IMR-90 (cell line): ENCODE results near the gene SLC44A2. TPM values are rescaled to one million over a fixed set of nuclear protein-coding genes. Genes with fewer than 3 reads are reported as not detected.
A peak's percentile ranks its signal among the peaks of the same experiment; 100 is the strongest.

Source experiments
- ATAC-seq: fragments of 200-7000 bp; cut with Tn5 transposase; 2 replicates; pipeline ENCODE4 v1.9.1; 2020; ENCODE audit warnings: low read depth, mild to moderate bottlenecking, moderate library complexity
- BruUV-seq: library from RNA; stranded (reverse); fragments of 400-500 nt; replicated peaks from 2 replicates; lab custom pipeline; 2021; lab: Mats Ljungman, UMichigan
- CTCF ChIA-PET: fragments of 300-600 bp; formaldehyde crosslinking; extraction: SDS; loops from one replicate; lab custom pipeline; 2021; ENCODE audit warnings: antibody characterized with exemption; lab: Yijun Ruan, JAX
- POLR2A ChIA-PET: fragments of 300-600 bp; sonication (Branson Sonifier 250); formaldehyde crosslinking; loops from one replicate; lab custom pipeline; 2022; ENCODE audit warnings: antibody characterized with exemption; ENCODE audit not compliant: unreplicated experiment; lab: Charles Lee
- DNase-seq: peaks from one replicate; pipeline ENCODE4 v3.0.0; 2013
- H2AFZ ChIP-seq: replicated peaks from 2 replicates; pipeline ENCODE3; 2013; ENCODE audit warnings: low read length, mild to moderate bottlenecking; ENCODE audit not compliant: poor library complexity
- H2AK5ac ChIP-seq: 2 replicates; pipeline ENCODE4 v1.6.1; 2013; ENCODE audit warnings: low read depth, low read length, inconsistent platforms
- H2AK9ac ChIP-seq: replicated peaks from 2 replicates; pipeline ENCODE3; 2013; ENCODE audit warnings: mild to moderate bottlenecking, low read depth, low read length, moderate library complexity; ENCODE audit not compliant: poor library complexity
- H2BK120ac ChIP-seq: 2 replicates; pipeline ENCODE4 v1.6.1; 2013; ENCODE audit warnings: low read depth, low read length, inconsistent platforms
- H2BK15ac ChIP-seq: 3 replicates; pipeline ENCODE4 v1.6.1; 2013; ENCODE audit warnings: low read depth, low read length, inconsistent platforms
- H2BK20ac ChIP-seq: 2 replicates; pipeline ENCODE4 v1.6.1; 2013; ENCODE audit warnings: low read depth, mild to moderate bottlenecking, inconsistent platforms, low read length, moderate library complexity
- H2BK5ac ChIP-seq: 2 replicates; pipeline ENCODE4 v1.6.1; 2013; ENCODE audit warnings: mild to moderate bottlenecking, low read depth, low read length, inconsistent platforms; ENCODE audit not compliant: poor library complexity, severe bottlenecking
- H3K14ac ChIP-seq: replicated peaks from 2 replicates; pipeline ENCODE4 v1.6.1; 2013; ENCODE audit warnings: low read depth, low read length, inconsistent platforms
- H3K18ac ChIP-seq: 2 replicates; pipeline ENCODE4 v1.6.1; 2013; ENCODE audit warnings: low read depth, low read length, control low read depth
- H3K23ac ChIP-seq: 2 replicates; pipeline ENCODE4 v1.6.1; 2013; ENCODE audit warnings: low read depth, low read length, inconsistent platforms
- H3K27ac ChIP-seq: 2 replicates; pipeline ENCODE4 v1.5.1; 2013; ENCODE audit warnings: mild to moderate bottlenecking, control low read depth, low read length; ENCODE audit not compliant: insufficient read depth
- H3K27me3 ChIP-seq: 2 replicates; pipeline ENCODE4 v1.6.1; 2013; ENCODE audit warnings: low read length; ENCODE audit not compliant: control insufficient read depth, insufficient read depth
- H3K36me3 ChIP-seq: 2 replicates; pipeline ENCODE4 v1.6.1; 2013; ENCODE audit warnings: low read length, mixed read lengths; ENCODE audit not compliant: control insufficient read depth, insufficient read depth
- H3K4ac ChIP-seq: 2 replicates; pipeline ENCODE4 v1.6.1; 2013; ENCODE audit warnings: low read depth, low read length, inconsistent platforms
- H3K4me1 ChIP-seq: 2 replicates; pipeline ENCODE4 v1.6.1; 2013; ENCODE audit warnings: low read length, mixed read lengths; ENCODE audit not compliant: control insufficient read depth, insufficient read depth
- H3K4me2 ChIP-seq: 2 replicates; pipeline ENCODE4 v1.6.1; 2013; ENCODE audit warnings: low read depth, mild to moderate bottlenecking, control low read depth, low read length, moderate library complexity
- H3K4me3 ChIP-seq: 2 replicates; pipeline ENCODE4 v1.5.1; 2013; ENCODE audit warnings: low read depth, mild to moderate bottlenecking, control low read depth, low read length, moderate library complexity; ENCODE audit not compliant: insufficient read depth
- H3K56ac ChIP-seq: 2 replicates; pipeline ENCODE4 v1.6.1; 2013; ENCODE audit warnings: low read length, inconsistent platforms; ENCODE audit not compliant: insufficient read depth; ENCODE audit errors: extremely low read depth
- H3K79me1 ChIP-seq, 2 experiments: 2 replicates each; pipeline ENCODE4 v1.6.1; 2013; ENCODE audit warnings: low read length in 2 of 2, inconsistent platforms in 1 of 2, low read depth in 1 of 2
- H3K9ac ChIP-seq: 2 replicates; pipeline ENCODE4 v1.6.1; 2013; ENCODE audit warnings: low read depth, low read length, control low read depth
- H3K9me1 ChIP-seq: 2 replicates; pipeline ENCODE4 v1.6.1; 2013; ENCODE audit warnings: low read length, inconsistent platforms; ENCODE audit not compliant: insufficient read depth
- H3K9me3 ChIP-seq: 2 replicates; pipeline ENCODE4 v1.6.1; 2013; ENCODE audit warnings: low read length; ENCODE audit not compliant: control insufficient read depth, insufficient read depth
- H4K20me1 ChIP-seq: 2 replicates; pipeline ENCODE4 v1.6.1; 2013; ENCODE audit warnings: low read length, inconsistent platforms; ENCODE audit not compliant: insufficient read depth
- H4K5ac ChIP-seq: 2 replicates; pipeline ENCODE4 v1.6.1; 2013; ENCODE audit warnings: mild to moderate bottlenecking, low read depth, low read length, control low read depth
- H4K8ac ChIP-seq, 2 experiments: 2 replicates each; pipeline ENCODE4 v1.6.1; 2013; ENCODE audit warnings: low read depth in 2 of 2, low read length in 2 of 2, control low read depth in 1 of 2, inconsistent platforms in 1 of 2
- H4K91ac ChIP-seq: 2 replicates; pipeline ENCODE4 v1.6.1; 2013; ENCODE audit warnings: low read depth, low read length, inconsistent platforms; ENCODE audit not compliant: insufficient read depth
- BHLHE40 ChIP-seq: fragments of 150-350 bp; IDR thresholded peaks from 2 replicates; pipeline ENCODE4 v1.6.1; 2016; ENCODE audit warnings: mild to moderate bottlenecking, low read depth, low read length
- CEBPB ChIP-seq: IDR thresholded peaks from 2 replicates; pipeline ENCODE4 v1.6.1; 2012; ENCODE audit warnings: low read depth, low read length, improper control_type of control experiment
- CHD1 ChIP-seq: IDR thresholded peaks from 2 replicates; pipeline ENCODE4 v1.6.1; 2012; ENCODE audit warnings: low read depth, low read length, improper control_type of control experiment
- FOS ChIP-seq: fragments of 150-350 bp; IDR thresholded peaks from 2 replicates; pipeline ENCODE4 v1.6.1; 2016; ENCODE audit warnings: low read depth, low read length
- MAFK ChIP-seq: IDR thresholded peaks from 2 replicates; pipeline ENCODE4 v1.6.1; 2012; ENCODE audit warnings: low read depth, low read length, improper control_type of control experiment
- MAZ ChIP-seq: IDR thresholded peaks from 2 replicates; pipeline ENCODE4 v1.6.1; 2012; ENCODE audit warnings: low read depth, mild to moderate bottlenecking, low read length, improper control_type of control experiment, moderate library complexity, borderline replicate concordance
- MXI1 ChIP-seq: IDR thresholded peaks from 2 replicates; pipeline ENCODE4 v1.6.1; 2012; ENCODE audit warnings: low read depth, mild to moderate bottlenecking, low read length, moderate library complexity, borderline replicate concordance
- NFE2L2 ChIP-seq: fragments of 150-350 bp; IDR thresholded peaks from 2 replicates; pipeline ENCODE4 v1.6.1; 2016; ENCODE audit warnings: low read depth, mild to moderate bottlenecking, low read length
- POLR2A ChIP-seq: IDR thresholded peaks from 2 replicates; pipeline ENCODE4 v1.6.1; 2012; ENCODE audit warnings: mild to moderate bottlenecking, low read depth, low read length
- RAD21 ChIP-seq: IDR thresholded peaks from 2 replicates; pipeline ENCODE4 v1.6.1; 2012; ENCODE audit warnings: low read length, improper control_type of control experiment
- RCOR1 ChIP-seq: IDR thresholded peaks from 2 replicates; pipeline ENCODE4 v1.6.1; 2012; ENCODE audit warnings: mild to moderate bottlenecking, low read length, improper control_type of control experiment; ENCODE audit not compliant: insufficient replicate concordance
- RFX5 ChIP-seq: IDR thresholded peaks from 2 replicates; pipeline ENCODE4 v1.8.0; 2012; ENCODE audit warnings: low read depth, mild to moderate bottlenecking, low read length, moderate library complexity
- SMC3 ChIP-seq: fragments of 150-350 bp; IDR thresholded peaks from 2 replicates; pipeline ENCODE4 v1.6.1; 2016; ENCODE audit warnings: low read depth, mild to moderate bottlenecking, antibody characterized with exemption, low read length, moderate library complexity
- WGBS, 2 experiments: methylation state at CpG; one replicate each; pipeline versions ENCODE4 v1.1.5 to v1.1.7; 2013; ENCODE audit warnings: missing lambda C conversion rate in 2 of 2; ENCODE audit not compliant: insufficient read length in 1 of 2; ENCODE audit errors: extremely low coverage in 2 of 2; 5-methylcytosine and 5-hydroxymethylcytosine counted together
- dilution Hi-C: fragments of 300-500 bp; cut with HindIII; formaldehyde crosslinking; loops from one replicate; pipeline ENCODE4 v1.14.3; 2018; ENCODE audit warnings: low sequenced_read_pairs; ENCODE audit not compliant: unreplicated experiment
- in situ Hi-C: fragments of 300-500 bp; cut with MboI; formaldehyde crosslinking; loops from 3 replicates; pipeline ENCODE4 v1.14.3; 2019; ENCODE audit warnings: low sequenced_read_pairs, inconsistent platforms, mixed read lengths
- intact Hi-C: fragments of 100-400 bp; cut with micrococcal nuclease; formaldehyde crosslinking; loops from 2 replicates; pipeline ENCODE4 v1.10.0; 2022
- polyA plus RNA-seq, 3 experiments: library from polyadenylated mRNA; depleted of rRNA; stranded (reverse); fragments of >200 nt; gene quantifications; 2 replicates each; pipeline ENCODE4 v1.2.3, GENCODE V29; 2012; ENCODE audit warnings: low replicate concordance in 1 of 3
- total RNA-seq: library from RNA; depleted of rRNA; stranded (reverse); fragments of >200 nt; gene quantifications from 2 replicates; pipeline ENCODE4 v1.2.3, GENCODE V29; 2012
- TF ChIP-seq, protein P1 (sequence below): fragments of 150-350 bp; IDR thresholded peaks from 2 replicates; pipeline ENCODE4 v1.6.1; 2016; ENCODE audit warnings: low read depth, mild to moderate bottlenecking, low read length, moderate library complexity, borderline replicate concordance
- TF ChIP-seq, protein P2 (sequence below): fragments of 150-350 bp; IDR thresholded peaks from 2 replicates; pipeline ENCODE4 v1.6.1; 2017; ENCODE audit warnings: mild to moderate bottlenecking, antibody characterized with exemption, low read length, low read depth
- TF ChIP-seq, protein P3 (sequence below): conservative IDR thresholded peaks from 2 replicates; pipeline ENCODE4 v1.5.1; 2012; ENCODE audit warnings: mild to moderate bottlenecking, low read depth, low read length, improper control_type of control experiment

SLC44A2 gene
- total and polyA plus RNA-seq, 2 of the 4 experiments (the other 2 are of a cell fraction): 28.5 to 62.9 TPM

DNA sequence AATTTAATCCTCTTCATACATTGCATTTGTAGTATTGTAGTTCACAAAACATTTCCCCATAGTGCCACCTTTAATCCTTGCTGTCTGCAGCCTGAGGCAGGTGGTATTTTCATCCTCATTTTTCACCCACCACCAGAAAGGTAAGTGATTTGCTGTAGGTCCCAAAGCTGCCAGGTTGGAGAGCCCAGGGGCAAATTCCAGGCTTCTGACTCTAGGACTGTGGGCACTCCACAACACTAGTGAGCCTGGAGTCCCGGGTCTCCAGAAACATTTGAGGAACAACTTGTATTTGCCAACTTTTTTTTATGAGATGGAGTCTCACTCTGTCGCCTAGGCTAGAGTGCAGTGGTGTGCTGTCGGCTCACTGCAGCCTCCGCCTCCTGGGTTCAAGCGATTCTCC, 35.0 kb downstream of the SLC44A2 start:
- Histone ChIP-seq H3K4me3 (no peak overlapping the region), H3K56ac (no peak overlapping the region), H2BK120ac (no peak overlapping the region), H3K4me1 (peaks cover 9% of the 10 kb centered on the region), H3K4me2 (no peak overlapping the region; the same call in 1 of the 2 replicates), H2AK5ac (no peak overlapping the region), H3K79me1 (peaks cover 0 to 28% of the 10 kb centered on the region in 2 experiments; a peak in 2 of 4 replicates), H2AK9ac (peak overlapping the region; percentile 48), H3K27ac (no peak overlapping the region), H3K23ac (peak overlapping the region; percentile 57; the same call in 1 of the 2 replicates), H3K27me3 (no peaks in the 10 kb centered on the region), H4K20me1 (peaks cover 99% of the 10 kb centered on the region), H3K9ac (no peak overlapping the region), H4K5ac (no peak overlapping the region), H3K14ac (no peak overlapping the region), H2AFZ (no peak overlapping the region), H3K9me1 (peaks cover 8% of the 10 kb centered on the region), H4K8ac (no peak overlapping the region), H2BK5ac (no peak overlapping the region), H3K4ac (no peak overlapping the region), H4K91ac (no peak overlapping the region), H2BK15ac (no peak overlapping the region), H2BK20ac (no peak overlapping the region), H3K18ac (no peak overlapping the region), H3K9me3 (no peaks in the 10 kb centered on the region), H3K36me3 (peaks cover 7% of the 10 kb centered on the region)
- WGBS, 2 experiments: 79% methylated on average over 3 of the region's 5 CpGs; no CpG with 5 or more reads in 1 of the 2 experiments
- in situ Hi-C loops (no loop called here), dilution Hi-C loops (no loop called here), intact Hi-C loops (no loop called here)
- no TSS peak for BruUV-seq
- ChIA-PET CTCF (no interaction called here), POLR2A (no interaction called here)
- DNase-seq (no peak), ATAC-seq (no peak)
- TF ChIP-seq MXI1 (no peak), CHD1 (no peak), RAD21 (no peak), CEBPB (no peak), BHLHE40 (no peak), MAZ (no peak), RFX5 (no peak), FOS (no peak), RCOR1 (no peak), SMC3 (no peak), POLR2A (no peak), NFE2L2 (no peak), MAFK (no peak)
- TF ChIP-seq, protein P1, sequence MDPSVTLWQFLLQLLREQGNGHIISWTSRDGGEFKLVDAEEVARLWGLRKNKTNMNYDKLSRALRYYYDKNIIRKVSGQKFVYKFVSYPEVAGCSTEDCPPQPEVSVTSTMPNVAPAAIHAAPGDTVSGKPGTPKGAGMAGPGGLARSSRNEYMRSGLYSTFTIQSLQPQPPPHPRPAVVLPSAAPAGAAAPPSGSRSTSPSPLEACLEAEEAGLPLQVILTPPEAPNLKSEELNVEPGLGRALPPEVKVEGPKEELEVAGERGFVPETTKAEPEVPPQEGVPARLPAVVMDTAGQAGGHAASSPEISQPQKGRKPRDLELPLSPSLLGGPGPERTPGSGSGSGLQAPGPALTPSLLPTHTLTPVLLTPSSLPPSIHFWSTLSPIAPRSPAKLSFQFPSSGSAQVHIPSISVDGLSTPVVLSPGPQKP: no peak
- TF ChIP-seq, protein P2, sequence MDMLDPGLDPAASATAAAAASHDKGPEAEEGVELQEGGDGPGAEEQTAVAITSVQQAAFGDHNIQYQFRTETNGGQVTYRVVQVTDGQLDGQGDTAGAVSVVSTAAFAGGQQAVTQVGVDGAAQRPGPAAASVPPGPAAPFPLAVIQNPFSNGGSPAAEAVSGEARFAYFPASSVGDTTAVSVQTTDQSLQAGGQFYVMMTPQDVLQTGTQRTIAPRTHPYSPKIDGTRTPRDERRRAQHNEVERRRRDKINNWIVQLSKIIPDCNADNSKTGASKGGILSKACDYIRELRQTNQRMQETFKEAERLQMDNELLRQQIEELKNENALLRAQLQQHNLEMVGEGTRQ: no peak
- TF ChIP-seq, protein P3, sequence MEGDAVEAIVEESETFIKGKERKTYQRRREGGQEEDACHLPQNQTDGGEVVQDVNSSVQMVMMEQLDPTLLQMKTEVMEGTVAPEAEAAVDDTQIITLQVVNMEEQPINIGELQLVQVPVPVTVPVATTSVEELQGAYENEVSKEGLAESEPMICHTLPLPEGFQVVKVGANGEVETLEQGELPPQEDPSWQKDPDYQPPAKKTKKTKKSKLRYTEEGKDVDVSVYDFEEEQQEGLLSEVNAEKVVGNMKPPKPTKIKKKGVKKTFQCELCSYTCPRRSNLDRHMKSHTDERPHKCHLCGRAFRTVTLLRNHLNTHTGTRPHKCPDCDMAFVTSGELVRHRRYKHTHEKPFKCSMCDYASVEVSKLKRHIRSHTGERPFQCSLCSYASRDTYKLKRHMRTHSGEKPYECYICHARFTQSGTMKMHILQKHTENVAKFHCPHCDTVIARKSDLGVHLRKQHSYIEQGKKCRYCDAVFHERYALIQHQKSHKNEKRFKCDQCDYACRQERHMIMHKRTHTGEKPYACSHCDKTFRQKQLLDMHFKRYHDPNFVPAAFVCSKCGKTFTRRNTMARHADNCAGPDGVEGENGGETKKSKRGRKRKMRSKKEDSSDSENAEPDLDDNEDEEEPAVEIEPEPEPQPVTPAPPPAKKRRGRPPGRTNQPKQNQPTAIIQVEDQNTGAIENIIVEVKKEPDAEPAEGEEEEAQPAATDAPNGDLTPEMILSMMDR: no peak
